Smooth muscle cell (in vitro differentiated cells): ENCODE results near the gene SLIT1. TPM values are rescaled to one million over a fixed set of nuclear protein-coding genes. Genes with fewer than 3 reads are reported as not detected.

ENCODE experiments used
- DNase-seq: peaks from one replicate; lab custom pipeline; 2025; ENCODE audit not compliant: unreplicated experiment; lab: John Stamatoyannopoulos, UW
- H2AFZ ChIP-seq: fragments of 200-600 bp; sonication (generic); 2 replicates; pipeline ENCODE4 v1.6.0; 2016; ENCODE audit warnings: antibody characterized with exemption, low read depth, mild to moderate bottlenecking
- H3F3A ChIP-seq: fragments of 200-600 bp; sonication (generic); 2 replicates; pipeline ENCODE4 v1.6.0; 2017; ENCODE audit warnings: antibody characterized with exemption, low read depth
- H3K27ac ChIP-seq: fragments of 200-600 bp; sonication (generic); 2 replicates; pipeline ENCODE4 v1.5.1; 2016; ENCODE audit warnings: low read depth, mild to moderate bottlenecking
- H3K27me3 ChIP-seq: fragments of 200-600 bp; sonication (generic); 2 replicates; pipeline ENCODE4 v1.6.1; 2016; ENCODE audit warnings: low read depth, mild to moderate bottlenecking
- H3K36me3 ChIP-seq: fragments of 200-600 bp; sonication (generic); 2 replicates; pipeline ENCODE4 v1.5.1; 2016; ENCODE audit warnings: low read depth
- H3K4me1 ChIP-seq: fragments of 200-600 bp; sonication (generic); 2 replicates; pipeline ENCODE4 v1.5.1; 2016; ENCODE audit warnings: low read depth
- H3K4me2 ChIP-seq: fragments of 200-600 bp; sonication (generic); 2 replicates; pipeline ENCODE4 v1.6.0; 2016; ENCODE audit warnings: mild to moderate bottlenecking
- H3K4me3 ChIP-seq: fragments of 200-600 bp; sonication (generic); 2 replicates; pipeline ENCODE4 v1.5.1; 2016; ENCODE audit warnings: mild to moderate bottlenecking
- H3K79me2 ChIP-seq: fragments of 200-600 bp; sonication (generic); 2 replicates; pipeline ENCODE4 v1.6.0; 2016; ENCODE audit warnings: low read depth, mild to moderate bottlenecking
- H3K9ac ChIP-seq: fragments of 200-600 bp; sonication (generic); 2 replicates; pipeline ENCODE4 v1.6.0; 2016; ENCODE audit warnings: low read depth
- H3K9me3 ChIP-seq: fragments of 200-600 bp; sonication (generic); replicated peaks from 2 replicates; pipeline ENCODE4 v1.5.1; 2016; ENCODE audit warnings: low read depth
- H4K20me1 ChIP-seq: fragments of 200-600 bp; sonication (generic); 2 replicates; pipeline ENCODE4 v1.6.0; 2016; ENCODE audit warnings: low read depth
- WGBS: methylation state at CpG from one replicate; pipeline ENCODE4 v1.1.7; 2016; ENCODE audit warnings: low lambda C conversion rate; 5-methylcytosine and 5-hydroxymethylcytosine counted together
- polyA plus RNA-seq: library from polyadenylated mRNA; unstranded; fragments of >200 nt; fragmentation: Nextera tagmentation; extraction: Ambion mirVana; gene quantifications from 2 replicates; pipeline ENCODE4 v1.2.1, GENCODE V29; 2016
- total RNA-seq: library from RNA; depleted of rRNA; stranded (reverse); fragments of >200 nt; gene quantifications from 2 replicates; pipeline ENCODE4 v1.2.3, GENCODE V29; 2014
- TF ChIP-seq, protein P1 (sequence below): fragments of 200-600 bp; sonication (generic); IDR thresholded peaks from 2 replicates; pipeline ENCODE4 v1.5.1; 2017; ENCODE audit warnings: borderline replicate concordance, mild to moderate bottlenecking, antibody characterized with exemption; ENCODE audit not compliant: insufficient read depth, poor library complexity, severe bottlenecking

The SLIT1 gene
- total and polyA plus RNA-seq, 2 experiments from 2014 or later: 0.15 TPM; not detected in 1

DNA sequence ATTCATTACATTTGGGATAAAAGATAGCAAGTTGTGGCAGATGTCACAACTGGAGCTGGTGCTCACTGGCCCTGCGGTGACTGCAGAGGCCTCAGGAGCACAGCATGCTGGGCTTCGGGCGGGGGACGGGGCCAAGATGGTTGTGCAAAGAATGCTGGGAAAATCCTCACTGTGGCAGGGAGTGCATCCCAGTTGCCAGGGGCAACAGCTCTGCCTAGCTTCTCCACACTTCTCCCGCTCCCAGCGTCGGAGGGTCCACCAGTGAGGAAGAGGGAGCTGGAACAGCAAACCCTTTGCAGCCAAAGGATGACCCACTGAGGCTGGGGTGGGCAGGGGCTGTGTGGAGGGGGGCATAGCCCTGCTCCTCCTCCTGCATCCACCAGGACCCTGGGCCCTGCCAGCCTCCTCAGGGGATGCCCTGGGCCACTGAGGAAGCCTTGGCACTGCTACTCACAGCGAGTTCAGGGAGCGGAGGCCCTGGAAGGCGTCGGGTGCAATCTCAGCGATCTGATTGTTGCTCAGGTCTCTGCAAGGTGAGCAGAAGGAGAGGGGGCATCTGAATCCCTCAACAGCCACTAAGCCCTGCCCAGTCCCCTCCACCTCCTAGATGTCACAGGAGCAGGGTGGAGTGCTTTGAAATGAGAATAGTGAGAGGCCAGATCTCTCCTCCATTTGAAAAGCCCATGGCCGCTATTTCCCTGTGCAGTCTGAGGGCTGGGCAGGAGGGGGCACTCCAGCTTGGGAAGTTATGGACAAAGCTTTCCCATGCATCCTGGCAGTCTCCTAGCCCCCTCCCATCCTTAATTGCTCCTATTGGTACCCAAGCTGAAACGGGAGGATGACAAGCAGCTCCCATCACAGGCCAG, 126.5 kb downstream of the SLIT1 start:
- Histone ChIP-seq H3K79me2 (no peaks in the 10 kb centered on the region), H3K4me2 (no peak overlapping the region)
- 77% methylated on average over 11 of the region's 14 CpGs for WGBS

DNA sequence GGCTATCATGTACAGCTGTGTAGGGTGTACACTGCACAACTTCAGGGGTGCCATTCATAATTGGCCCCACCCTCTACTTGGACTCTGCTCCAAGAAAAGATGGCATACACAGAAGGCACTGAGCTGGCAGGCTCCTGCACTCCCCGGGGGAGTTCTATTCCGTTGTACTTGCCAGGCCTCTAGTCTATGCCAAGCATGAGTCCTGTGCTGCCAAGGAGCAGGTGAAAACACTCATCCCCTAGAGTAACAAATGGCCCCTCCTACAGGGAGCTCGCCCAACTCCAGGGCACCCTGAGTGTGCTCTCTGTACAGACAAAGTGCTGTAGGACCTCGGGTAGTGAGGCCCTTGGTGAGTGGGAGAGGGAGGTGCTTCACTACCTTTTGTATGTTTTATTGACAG, 127.2 kb downstream of the SLIT1 start:
- Histone ChIP-seq H3K79me2 (no peaks in the 10 kb centered on the region), H3K9ac (no peak overlapping the region), H3K4me1 (no peaks in the 10 kb centered on the region), H2AFZ (no peak overlapping the region), H3K27ac (no peak overlapping the region), H3K36me3 (no peaks in the 10 kb centered on the region), H3K4me3 (no peak overlapping the region), H3K9me3 (no peaks in the 10 kb centered on the region), H3F3A (no peaks in the 10 kb centered on the region), H4K20me1 (no peaks in the 10 kb centered on the region), H3K27me3 (no peaks in the 10 kb centered on the region), H3K4me2 (no peak overlapping the region)
- WGBS: 77% methylated on average over 4 of the region's 4 CpGs
- TF ChIP-seq, protein P1, sequence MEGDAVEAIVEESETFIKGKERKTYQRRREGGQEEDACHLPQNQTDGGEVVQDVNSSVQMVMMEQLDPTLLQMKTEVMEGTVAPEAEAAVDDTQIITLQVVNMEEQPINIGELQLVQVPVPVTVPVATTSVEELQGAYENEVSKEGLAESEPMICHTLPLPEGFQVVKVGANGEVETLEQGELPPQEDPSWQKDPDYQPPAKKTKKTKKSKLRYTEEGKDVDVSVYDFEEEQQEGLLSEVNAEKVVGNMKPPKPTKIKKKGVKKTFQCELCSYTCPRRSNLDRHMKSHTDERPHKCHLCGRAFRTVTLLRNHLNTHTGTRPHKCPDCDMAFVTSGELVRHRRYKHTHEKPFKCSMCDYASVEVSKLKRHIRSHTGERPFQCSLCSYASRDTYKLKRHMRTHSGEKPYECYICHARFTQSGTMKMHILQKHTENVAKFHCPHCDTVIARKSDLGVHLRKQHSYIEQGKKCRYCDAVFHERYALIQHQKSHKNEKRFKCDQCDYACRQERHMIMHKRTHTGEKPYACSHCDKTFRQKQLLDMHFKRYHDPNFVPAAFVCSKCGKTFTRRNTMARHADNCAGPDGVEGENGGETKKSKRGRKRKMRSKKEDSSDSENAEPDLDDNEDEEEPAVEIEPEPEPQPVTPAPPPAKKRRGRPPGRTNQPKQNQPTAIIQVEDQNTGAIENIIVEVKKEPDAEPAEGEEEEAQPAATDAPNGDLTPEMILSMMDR: no peak
- no peak for DNase-seq

More for the DNA sequence above, 126.5 kb downstream of the SLIT1 start:
- Histone ChIP-seq H3K4me1 (no peaks in the 10 kb centered on the region), H3K36me3 (no peaks in the 10 kb centered on the region), H4K20me1 (no peaks in the 10 kb centered on the region), H3F3A (no peaks in the 10 kb centered on the region), H3K9ac (no peak overlapping the region), H2AFZ (no peak overlapping the region), H3K4me3 (no peak overlapping the region), H3K27me3 (no peaks in the 10 kb centered on the region), H3K27ac (no peak overlapping the region), H3K9me3 (no peaks in the 10 kb centered on the region)
- TF ChIP-seq, protein P1: no peak
- DNase-seq: no peak

DNA sequence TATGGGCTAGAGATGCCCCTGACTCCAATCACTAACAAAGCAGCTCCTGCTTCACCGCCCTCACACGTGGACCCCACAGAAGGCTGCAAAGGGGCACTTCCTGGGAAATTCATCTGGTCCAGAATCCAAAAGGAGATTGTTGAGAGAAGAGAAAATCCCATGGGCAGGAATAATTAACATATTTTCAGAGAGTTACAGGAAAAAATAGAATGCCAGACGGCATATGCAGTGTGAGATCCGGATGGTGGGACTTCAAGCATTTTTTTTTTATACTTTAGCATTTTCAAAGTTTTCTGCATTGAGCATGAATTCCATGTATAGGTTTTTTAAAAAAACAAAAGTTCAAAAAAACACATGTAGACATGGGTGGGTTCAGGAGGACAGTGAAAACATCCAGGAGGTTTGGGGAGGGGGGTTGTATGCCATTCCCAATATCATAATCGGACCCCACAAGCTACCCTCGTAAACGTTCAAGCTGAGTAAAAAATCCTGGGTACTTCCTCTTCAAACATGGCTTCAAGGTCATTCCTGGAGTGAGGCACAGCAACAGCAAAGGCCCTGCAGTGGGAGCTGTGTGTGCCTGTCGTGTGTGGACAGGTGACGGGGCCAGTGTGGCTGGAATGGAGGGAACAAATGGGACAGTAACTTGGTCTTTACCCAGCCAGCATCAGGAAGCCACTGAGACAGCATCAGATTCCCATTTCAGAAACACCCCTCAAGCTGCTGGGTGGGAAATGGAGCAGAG, 128.1 kb downstream of the SLIT1 start:
- TF ChIP-seq, protein P1: no peak
- Histone ChIP-seq H3K27me3 (no peaks in the 10 kb centered on the region), H3F3A (no peaks in the 10 kb centered on the region), H3K27ac (no peak overlapping the region), H3K9ac (no peak overlapping the region), H3K79me2 (no peaks in the 10 kb centered on the region), H3K4me2 (no peak overlapping the region), H3K4me1 (no peaks in the 10 kb centered on the region), H3K36me3 (no peaks in the 10 kb centered on the region), H4K20me1 (no peaks in the 10 kb centered on the region), H3K9me3 (no peaks in the 10 kb centered on the region), H2AFZ (no peak overlapping the region), H3K4me3 (no peak overlapping the region)
- 92% methylated on average over 9 of the region's 9 CpGs for WGBS
- no peak for DNase-seq
